Endothelial cell of umbilical vein (primary cell): ENCODE data around the gene SYCP2. TPM values are rescaled to one million over a fixed set of nuclear protein-coding genes. Genes with fewer than 3 reads are reported as not detected.

Source experiments
- BruUV-seq: library from RNA; stranded (reverse); fragments of 400-500 nt; replicated peaks from 2 replicates; lab custom pipeline; 2021; lab: Mats Ljungman, UMichigan
- CTCF ChIA-PET: fragments of 300-600, 350-600 bp; sonication (Branson Sonifier 250); formaldehyde crosslinking; loops from one replicate; lab custom pipeline; 2021; ENCODE audit warnings: antibody characterized with exemption, inconsistent platforms; lab: Charles Lee
- POLR2A ChIA-PET: fragments of 300-600, 350-600 bp; sonication (Branson Sonifier 250); formaldehyde crosslinking; loops from one replicate; lab custom pipeline; 2021; ENCODE audit warnings: antibody characterized with exemption, inconsistent platforms; lab: Charles Lee
- DNase-seq: peaks from one replicate; pipeline ENCODE4 v3.0.0-alpha.2; 2011; ENCODE audit warnings: low read depth, low spot score
- FAIRE-seq: peaks from 2 replicates; lab custom pipeline; 2011; peaks lifted over from hg19 to GRCh38; lab: Jason Lieb, UNC
- H2AFZ ChIP-seq: 2 replicates; pipeline ENCODE4 v1.6.0; 2012; ENCODE audit warnings: low read depth, low read length, control low read depth, inconsistent platforms
- H3K27ac ChIP-seq: 2 replicates; pipeline ENCODE4 v1.5.1; 2011; ENCODE audit warnings: low read depth, mild to moderate bottlenecking, control low read depth, low read length, moderate library complexity; ENCODE audit not compliant: insufficient read depth
- H3K27me3 ChIP-seq, 2 experiments: 2 replicates each; pipeline versions ENCODE4 v1.6.0 to v1.6.1; 2011; ENCODE audit warnings: low read length in 2 of 2, mixed read lengths in 1 of 2; ENCODE audit not compliant: control insufficient read depth in 2 of 2, insufficient read depth in 2 of 2
- H3K36me3 ChIP-seq, 2 experiments: 2 replicates in 1 of 2; 3 replicates in 1 of 2; pipeline ENCODE4 v1.5.1; 2011; ENCODE audit warnings: low read length in 2 of 2, mild to moderate bottlenecking in 1 of 2, moderate library complexity in 1 of 2; ENCODE audit not compliant: control insufficient read depth in 2 of 2, insufficient read depth in 2 of 2; ENCODE audit errors: extremely low read depth in 1 of 2
- H3K4me1 ChIP-seq: 3 replicates; pipeline ENCODE4 v1.5.1; 2011; ENCODE audit warnings: mild to moderate bottlenecking, low read length; ENCODE audit not compliant: control insufficient read depth, insufficient read depth; ENCODE audit errors: extremely low read depth
- H3K4me2 ChIP-seq: 2 replicates; pipeline ENCODE4 v1.6.1; 2011; ENCODE audit warnings: low read length, control low read depth, mixed read lengths; ENCODE audit not compliant: insufficient read depth
- H3K4me3 ChIP-seq, 3 experiments: fragments of 200-600 bp in 1 of 3; sonication (generic), shearing (Covaris generic) in 1 of 3; replicated peaks in 1 of 3; 2 replicates each; pipeline ENCODE4 v1.5.1; 2011 to 2016; ENCODE audit warnings: control low read depth in 3 of 3, low read length in 3 of 3, mild to moderate bottlenecking in 2 of 3, inconsistent platforms in 1 of 3, low read depth in 1 of 3, moderate library complexity in 1 of 3; ENCODE audit not compliant: insufficient read depth in 1 of 3
- H3K79me2 ChIP-seq: 2 replicates; pipeline ENCODE4 v1.6.0; 2012; ENCODE audit warnings: low read length, inconsistent platforms; ENCODE audit not compliant: control insufficient read depth, insufficient read depth
- H3K9ac ChIP-seq: replicated peaks from 2 replicates; pipeline ENCODE3; 2011; ENCODE audit warnings: low read length, control low read depth; ENCODE audit not compliant: insufficient read depth; ENCODE audit errors: extremely low read depth
- H3K9me1 ChIP-seq: replicated peaks from 3 replicates; pipeline ENCODE4 v1.6.0; 2011; ENCODE audit warnings: mild to moderate bottlenecking, low read length; ENCODE audit not compliant: control insufficient read depth, insufficient read depth; ENCODE audit errors: extremely low read depth
- H3K9me3 ChIP-seq: replicated peaks from 2 replicates; pipeline ENCODE4 v1.5.1; 2012; ENCODE audit warnings: low read length, inconsistent platforms; ENCODE audit not compliant: control insufficient read depth, insufficient read depth
- H4K20me1 ChIP-seq: replicated peaks from 2 replicates; pipeline ENCODE3; 2011; ENCODE audit warnings: mild to moderate bottlenecking, low read length; ENCODE audit not compliant: control insufficient read depth, insufficient read depth; ENCODE audit errors: extremely low read depth
- EZH2 ChIP-seq: IDR thresholded peaks from 2 replicates; pipeline ENCODE4 v1.6.1; 2012; ENCODE audit warnings: borderline replicate concordance, low read depth, mild to moderate bottlenecking, moderate library complexity, low read length, inconsistent platforms; ENCODE audit not compliant: severe bottlenecking
- FOS ChIP-seq: IDR thresholded peaks from 2 replicates; pipeline ENCODE4 v1.6.1; 2011; ENCODE audit warnings: mild to moderate bottlenecking, low read length, moderate library complexity, borderline replicate concordance; ENCODE audit not compliant: insufficient read depth
- GATA2 ChIP-seq: IDR thresholded peaks from 2 replicates; pipeline ENCODE4 v1.7.0; 2011; ENCODE audit warnings: low read depth, mild to moderate bottlenecking, moderate library complexity, mixed read lengths, low read length; ENCODE audit not compliant: insufficient read length, insufficient read depth
- JUN ChIP-seq: IDR thresholded peaks from 2 replicates; pipeline ENCODE4 v1.6.1; 2011; ENCODE audit warnings: borderline replicate concordance, low read depth; ENCODE audit not compliant: insufficient read length, insufficient read depth
- MYC ChIP-seq: IDR thresholded peaks from one replicate; pipeline ENCODE4 v1.6.1; 2011; ENCODE audit warnings: mild to moderate bottlenecking, low read depth, low read length
- POLR2A ChIP-seq: IDR thresholded peaks from 2 replicates; pipeline ENCODE4 v1.6.1; 2012; ENCODE audit warnings: low read depth, mild to moderate bottlenecking, control low read depth, low read length
- POLR2AphosphoS5 ChIP-seq: IDR thresholded peaks from 2 replicates; pipeline ENCODE4 v1.6.1; 2012; ENCODE audit warnings: low read depth, mild to moderate bottlenecking, control low read depth, low read length, moderate library complexity; ENCODE audit not compliant: insufficient read depth
- dilution Hi-C: fragments of 300-500 bp; cut with MboI; formaldehyde crosslinking; loops from one replicate; pipeline ENCODE4 v1.15.0; 2019; ENCODE audit warnings: low sequenced_read_pairs; ENCODE audit not compliant: extremely low pct_ligation_motif_present
- intact Hi-C: fragments of 100-400 bp; cut with micrococcal nuclease; formaldehyde crosslinking; loops from one replicate; pipeline ENCODE4 v1.10.0; 2022
- polyA plus RNA-seq, 4 experiments: library from polyadenylated mRNA; depleted of rRNA in 3 of 4; stranded (reverse) in 3 of 4; unstranded in 1 of 4; fragments of >200 nt; gene quantifications; 2 replicates each; pipeline versions ENCODE4 v1.2.1 to v1.2.3, GENCODE V29; 2011 to 2012; ENCODE audit warnings: missing spikeins in 1 of 4
- total RNA-seq: library from RNA; stranded (reverse); gene quantifications from 2 replicates; pipeline ENCODE4 v1.2.3, GENCODE V29; 2021
- TF ChIP-seq, protein P1 (sequence below): IDR thresholded peaks from 2 replicates; pipeline ENCODE4 v1.6.1; 2011; ENCODE audit not compliant: insufficient read depth, insufficient read length
- TF ChIP-seq, protein P2 (sequence below), 2 donors: IDR thresholded peaks; 1 replicate in 1 of 2; 2 replicates in 1 of 2; pipeline ENCODE4 v1.5.1; 2011; ENCODE audit warnings: low read length in 2 of 2, mild to moderate bottlenecking in 2 of 2, moderate library complexity in 2 of 2, control low read depth in 1 of 2, inconsistent platforms in 1 of 2, low read depth in 1 of 2; ENCODE audit not compliant: insufficient read depth in 1 of 2; ENCODE audit errors: extremely low read depth in 1 of 2

SYCP2 gene
- total and polyA plus RNA-seq, 2 donors (not counting 3 experiments of a cell fraction or from before 2014, with no cell fraction given) = 0.07 to 0.35 TPM

DNA sequence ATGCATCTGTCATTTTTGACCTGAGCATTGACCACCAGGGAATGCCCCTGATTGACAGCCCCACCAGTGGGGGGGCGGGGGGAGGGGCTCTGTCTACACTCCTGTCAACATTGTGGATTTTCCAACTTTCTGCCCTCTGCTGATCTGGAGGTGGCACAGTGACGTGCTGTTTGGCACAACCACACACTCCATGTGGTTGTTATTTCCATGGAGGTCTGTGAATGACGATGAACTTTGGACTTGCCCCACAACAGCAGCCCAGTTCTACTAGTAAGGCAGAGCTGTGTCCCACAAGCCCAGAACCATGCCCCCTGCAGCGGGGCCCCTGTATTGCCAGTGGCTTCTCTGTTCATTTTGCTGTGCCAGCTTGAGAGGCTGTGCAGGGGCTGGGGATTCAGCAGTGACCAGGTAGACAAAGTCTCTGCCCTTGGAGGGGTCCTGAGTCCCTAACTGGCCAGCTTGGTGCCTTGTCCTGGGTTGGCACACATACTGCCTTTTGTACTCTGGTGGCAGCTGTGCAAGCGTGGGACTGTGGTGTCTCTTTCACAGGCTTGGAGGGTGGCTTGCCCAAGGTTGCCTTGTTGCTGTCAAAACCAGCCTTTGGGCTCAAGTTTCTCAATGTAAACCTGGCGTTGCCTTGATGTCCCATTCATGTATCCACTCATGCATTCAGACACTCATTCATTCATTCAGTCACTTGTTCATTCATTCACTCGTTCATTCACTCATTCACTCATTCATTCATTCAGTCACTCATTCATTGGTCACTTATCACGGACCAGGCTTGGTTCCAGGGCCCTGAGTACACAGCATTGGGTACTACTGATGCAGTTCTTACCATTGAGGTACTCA lies 108.5 kb downstream of the SYCP2 start:
- ChIA-PET CTCF (no interaction called here), POLR2A (no interaction called here)
- no TSS peak for BruUV-seq
- dilution Hi-C loops = no loop called here
- Histone ChIP-seq H2AFZ (no peak overlapping the region), H3K9me3 (no peaks in the 10 kb centered on the region), H3K9ac (no peak overlapping the region), H3K36me3 (no peaks in the 10 kb centered on the region), H3K4me3 (no peak overlapping the region), H3K9me1 (no peaks in the 10 kb centered on the region), H4K20me1 (no peaks in the 10 kb centered on the region), H3K27me3 (no peaks in the 10 kb centered on the region), H3K4me2 (no peak overlapping the region), H3K4me1 (no peaks in the 10 kb centered on the region), H3K79me2 (no peaks in the 10 kb centered on the region), H3K27ac (no peak overlapping the region)
- no peak for TF ChIP-seq GATA2
- no peak for TF ChIP-seq EZH2
- no peak for TF ChIP-seq FOS
- TF ChIP-seq POLR2AphosphoS5 = no peak
- no peak for TF ChIP-seq JUN
- TF ChIP-seq, protein P1, sequence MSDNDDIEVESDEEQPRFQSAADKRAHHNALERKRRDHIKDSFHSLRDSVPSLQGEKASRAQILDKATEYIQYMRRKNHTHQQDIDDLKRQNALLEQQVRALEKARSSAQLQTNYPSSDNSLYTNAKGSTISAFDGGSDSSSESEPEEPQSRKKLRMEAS = no peak
- TF ChIP-seq, protein P2, sequence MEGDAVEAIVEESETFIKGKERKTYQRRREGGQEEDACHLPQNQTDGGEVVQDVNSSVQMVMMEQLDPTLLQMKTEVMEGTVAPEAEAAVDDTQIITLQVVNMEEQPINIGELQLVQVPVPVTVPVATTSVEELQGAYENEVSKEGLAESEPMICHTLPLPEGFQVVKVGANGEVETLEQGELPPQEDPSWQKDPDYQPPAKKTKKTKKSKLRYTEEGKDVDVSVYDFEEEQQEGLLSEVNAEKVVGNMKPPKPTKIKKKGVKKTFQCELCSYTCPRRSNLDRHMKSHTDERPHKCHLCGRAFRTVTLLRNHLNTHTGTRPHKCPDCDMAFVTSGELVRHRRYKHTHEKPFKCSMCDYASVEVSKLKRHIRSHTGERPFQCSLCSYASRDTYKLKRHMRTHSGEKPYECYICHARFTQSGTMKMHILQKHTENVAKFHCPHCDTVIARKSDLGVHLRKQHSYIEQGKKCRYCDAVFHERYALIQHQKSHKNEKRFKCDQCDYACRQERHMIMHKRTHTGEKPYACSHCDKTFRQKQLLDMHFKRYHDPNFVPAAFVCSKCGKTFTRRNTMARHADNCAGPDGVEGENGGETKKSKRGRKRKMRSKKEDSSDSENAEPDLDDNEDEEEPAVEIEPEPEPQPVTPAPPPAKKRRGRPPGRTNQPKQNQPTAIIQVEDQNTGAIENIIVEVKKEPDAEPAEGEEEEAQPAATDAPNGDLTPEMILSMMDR (IDR thresholded peaks at IDR 0.05; ENCODE audit: extremely low read depth in 1 of 2, insufficient read depth in 1 of 2, low read depth in 1 of 2, low read length in 2 of 2) = no peak
- TF ChIP-seq MYC = no peak
- TF ChIP-seq POLR2A = no peak
- FAIRE-seq = no peak
- intact Hi-C loops = no loop called here
- DNase-seq = no peak
